ENCODE results near the gene PTPRCAP. TPM values are rescaled to one million over a fixed set of nuclear protein-coding genes. Genes with fewer than 3 reads are reported as not detected.

PTPRCAP gene
- total and polyA plus RNA-seq, 9 of the 15 experiments (the other 6 are each of a cell fraction or from before 2014, with no cell fraction given), result 0.22 to 2.0 (median 1.1) TPM; not detected in 4

GRCh38 chr11:67420646-67421429, 16.6 kb downstream of the PTPRCAP start (continued):
- TF ChIP-seq CCAR2 (IDR thresholded peaks at IDR 0.05; ENCODE audit: low read depth, low read length), result no peak
- TF ChIP-seq ZNF696 (CRISPR knock-in tag; conservative IDR thresholded peaks at IDR 0.05), result no peak
- no peak for TF ChIP-seq THRA (IDR thresholded peaks at IDR 0.05)
- no peak for TF ChIP-seq NFRKB (IDR thresholded peaks at IDR 0.05; ENCODE audit: low read depth)
- TF ChIP-seq CHAMP1 (IDR thresholded peaks at IDR 0.05), result no peak
- TF ChIP-seq FOS (IDR thresholded peaks at IDR 0.05; ENCODE audit: extremely low read depth, insufficient read length), result no peak
- no peak for TF ChIP-seq MED1 (CRISPR knock-in tag; IDR thresholded peaks at IDR 0.05; ENCODE audit: borderline replicate concordance)
- TF ChIP-seq SMC3 (conservative IDR thresholded peaks at IDR 0.05; ENCODE audit: insufficient read depth, low read depth, low read length), result no peak
- no peak for TF ChIP-seq ZNF507 (tag; conservative IDR thresholded peaks at IDR 0.05)
- no peak for TF ChIP-seq ZBTB49 (CRISPR knock-in tag; IDR thresholded peaks at IDR 0.05; ENCODE audit: borderline replicate concordance)
- peak; percentile 56 for TF ChIP-seq HNRNPK (IDR thresholded peaks at IDR 0.05; ENCODE audit: low read depth, low read length, poor library complexity, severe bottlenecking)
- no peak for TF ChIP-seq ZKSCAN1 (IDR thresholded peaks at IDR 0.05; ENCODE audit: low read depth, low read length)
- TF ChIP-seq RBM34 (IDR thresholded peaks at IDR 0.05; ENCODE audit: borderline replicate concordance, insufficient read depth, low read length), result no peak
